ENCODE data around the gene TIMM23.

DNA sequence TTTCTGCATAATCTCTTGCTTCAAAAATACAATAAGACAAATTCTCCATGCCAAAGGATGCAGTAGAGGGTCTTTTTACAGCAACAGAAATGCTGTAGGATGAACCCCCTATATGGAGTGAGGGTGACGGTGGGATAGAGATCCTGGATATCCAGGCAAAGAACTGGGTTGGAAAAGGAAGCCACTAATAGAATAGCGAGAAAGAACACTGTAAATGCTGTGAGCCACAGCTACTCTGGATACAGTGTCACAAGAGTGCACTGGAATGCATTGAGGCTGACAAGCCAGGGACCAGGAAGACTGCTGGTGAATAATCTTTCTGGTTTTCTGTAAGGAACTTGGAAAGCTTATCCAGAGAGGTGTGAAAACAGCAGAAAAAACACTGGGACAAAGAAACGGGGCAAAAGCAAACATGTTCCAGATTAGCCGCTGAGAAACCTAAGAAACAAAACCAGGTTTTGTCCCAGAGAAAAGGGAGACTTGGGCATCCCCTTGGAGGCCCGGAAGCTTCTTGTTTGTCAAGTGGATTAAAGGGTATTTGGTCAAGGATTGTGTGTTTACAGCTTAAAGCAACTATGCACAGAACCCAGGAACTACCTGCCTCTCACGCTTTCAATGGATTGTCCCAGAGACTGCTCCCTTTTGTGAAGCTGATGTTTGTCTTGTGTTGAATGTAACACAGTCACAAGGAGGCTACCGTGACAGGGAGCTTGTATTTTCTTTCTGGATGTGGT lies 79.9 kb downstream of the TIMM23 start:
- TF ChIP-seq FOXK2 (IDR thresholded peaks at IDR 0.05) = no peak
- TF ChIP-seq ZNF384 (IDR thresholded peaks at IDR 0.05) = no peak
- TF ChIP-seq LEF1 (IDR thresholded peaks at IDR 0.05; ENCODE audit: borderline replicate concordance) = no peak
- no peak for TF ChIP-seq SUZ12 (IDR thresholded peaks at IDR 0.05)
- no peak for TF ChIP-seq SP1 (IDR thresholded peaks at IDR 0.05)
- no peak for TF ChIP-seq ELF4 (IDR thresholded peaks at IDR 0.05)
- no peak for TF ChIP-seq ARNT (IDR thresholded peaks at IDR 0.05)
- TF ChIP-seq FOXA1 (IDR thresholded peaks at IDR 0.05) = no peak
- TF ChIP-seq FOXM1 (IDR thresholded peaks at IDR 0.05; ENCODE audit: borderline replicate concordance) = no peak
- TF ChIP-seq HDGF (IDR thresholded peaks at IDR 0.05; ENCODE audit: borderline replicate concordance) = no peak
